Activated CD8-positive, alpha-beta T cell treated with anti-CD3 and anti-CD28 coated beads for 36 hours (primary cell): ENCODE data around the gene HSPD1. TPM values are rescaled to one million over a fixed set of nuclear protein-coding genes. Genes with fewer than 3 reads are reported as not detected.
"Not testable (repeated sequence)": the region's sequence is repeated elsewhere in the genome, so short reads cannot be mapped to it uniquely, and the experiment has no call there.

Experiments
- ATAC-seq: fragments of 200-7000 bp; cut with Tn5 transposase; one replicate; pipeline ENCODE4 v1.10.0; 2021; ENCODE audit warnings: mild to moderate bottlenecking, moderate library complexity
- CTCF ChIA-PET: fragments of 350-600 bp; sonication (Branson Sonifier 250); formaldehyde crosslinking; loops from one replicate; lab custom pipeline; 2021; ENCODE audit warnings: antibody characterized with exemption; lab: Charles Lee
- POLR2A ChIA-PET: fragments of 350-600 bp; sonication (Branson Sonifier 250); formaldehyde crosslinking; loops from one replicate; lab custom pipeline; 2021; ENCODE audit warnings: antibody characterized with exemption; lab: Charles Lee
- DNase-seq: peaks from one replicate; pipeline ENCODE4 v3.0.0-alpha.2; 2020
- H3K27ac Mint-ChIP-seq: one replicate; pipeline ENCODE4 v1.8.0; 2021; ENCODE audit warnings: mild to moderate bottlenecking, mixed read lengths
- H3K27me3 Mint-ChIP-seq: one replicate; pipeline ENCODE4 v1.8.0; 2021; ENCODE audit warnings: mixed read lengths
- H3K36me3 Mint-ChIP-seq: one replicate; pipeline ENCODE4 v1.8.0; 2021; ENCODE audit warnings: low read depth, mixed read lengths
- H3K4me1 Mint-ChIP-seq: one replicate; pipeline ENCODE4 v1.8.0; 2021; ENCODE audit warnings: low read depth, mixed read lengths
- H3K4me3 Mint-ChIP-seq: one replicate; pipeline ENCODE4 v1.8.0; 2021; ENCODE audit warnings: mild to moderate bottlenecking, moderate library complexity, mixed read lengths
- H3K9me3 Mint-ChIP-seq: one replicate; pipeline ENCODE4 v1.8.0; 2021; ENCODE audit warnings: mixed read lengths
- intact Hi-C: fragments of 100-400 bp; cut with micrococcal nuclease; formaldehyde crosslinking; loops from one replicate; pipeline ENCODE4 v1.10.0; 2022
- total RNA-seq, 2 experiments: library from RNA; stranded (reverse); gene quantifications; one replicate each; pipeline ENCODE4 v1.2.3, GENCODE V29; 2021
- TF ChIP-seq, protein P1 (sequence below): fragments of 200-600 bp; IDR thresholded peaks from one replicate; pipeline ENCODE4 v1.8.0; 2022; ENCODE audit warnings: antibody characterized with exemption, mild to moderate bottlenecking

HSPD1 gene
- total RNA-seq, 2 experiments from 2014 or later = 1,034 to 1,051 TPM

GRCh38 chr2:197452754-197453122 lies 46.9 kb downstream of the HSPD1 start:
- Mint-ChIP-seq H3K4me1 (peaks cover 38% of the 10 kb centered on the region), H3K27me3 (no peaks in the 10 kb centered on the region), H3K4me3 (peak overlapping the region; percentile 92), H3K9me3 (no peaks in the 10 kb centered on the region), H3K36me3 (peaks cover 3% of the 10 kb centered on the region), H3K27ac (peak overlapping the region; percentile 99)
- no peak for DNase-seq
- intact Hi-C loops = loop anchor here (1.0 to 2.0 kb wide), 2 partner anchors 17 to 48 kb away; partner anchors contain the start of genes HSPE1 and SF3B1
- ChIA-PET POLR2A (interaction anchor here (0.5 to 3.7 kb wide), 15 partner anchors 11 to 374 kb away, joined by 3 to 15 read pairs (median 4); partner anchors contain the start of genes HSPE1, MARS2 and SF3B1), CTCF (interaction anchor here (0.7 to 1.9 kb wide), 3 partner anchors 11 to 50 kb away, joined by 3 to 8 read pairs (median 6); partner anchors contain the start of gene SF3B1)
- TF ChIP-seq, protein P1, sequence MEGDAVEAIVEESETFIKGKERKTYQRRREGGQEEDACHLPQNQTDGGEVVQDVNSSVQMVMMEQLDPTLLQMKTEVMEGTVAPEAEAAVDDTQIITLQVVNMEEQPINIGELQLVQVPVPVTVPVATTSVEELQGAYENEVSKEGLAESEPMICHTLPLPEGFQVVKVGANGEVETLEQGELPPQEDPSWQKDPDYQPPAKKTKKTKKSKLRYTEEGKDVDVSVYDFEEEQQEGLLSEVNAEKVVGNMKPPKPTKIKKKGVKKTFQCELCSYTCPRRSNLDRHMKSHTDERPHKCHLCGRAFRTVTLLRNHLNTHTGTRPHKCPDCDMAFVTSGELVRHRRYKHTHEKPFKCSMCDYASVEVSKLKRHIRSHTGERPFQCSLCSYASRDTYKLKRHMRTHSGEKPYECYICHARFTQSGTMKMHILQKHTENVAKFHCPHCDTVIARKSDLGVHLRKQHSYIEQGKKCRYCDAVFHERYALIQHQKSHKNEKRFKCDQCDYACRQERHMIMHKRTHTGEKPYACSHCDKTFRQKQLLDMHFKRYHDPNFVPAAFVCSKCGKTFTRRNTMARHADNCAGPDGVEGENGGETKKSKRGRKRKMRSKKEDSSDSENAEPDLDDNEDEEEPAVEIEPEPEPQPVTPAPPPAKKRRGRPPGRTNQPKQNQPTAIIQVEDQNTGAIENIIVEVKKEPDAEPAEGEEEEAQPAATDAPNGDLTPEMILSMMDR = no peak
- ATAC-seq = no peak

GRCh38 chr2:197450935-197451358 lies 48.7 kb downstream of the HSPD1 start:
- H3K4me1 Mint-ChIP-seq = peaks cover 27% of the 10 kb centered on the region
- ChIA-PET POLR2A (interaction anchor here (0.7 to 2.1 kb wide), 9 partner anchors 8 to 474 kb away, joined by 3 to 11 read pairs (median 3); partner anchors contain the start of gene SF3B1), CTCF (interaction anchor here (1.2 to 1.4 kb wide), 2 partner anchors 12 to 36 kb away, joined by 3 read pairs; no protein-coding TSS in a partner anchor)
- H3K27ac Mint-ChIP-seq, H3K4me3 Mint-ChIP-seq, ATAC-seq, H3K27me3 Mint-ChIP-seq, intact Hi-C loops, H3K36me3 Mint-ChIP-seq, H3K9me3 Mint-ChIP-seq, DNase-seq: not testable (repeated sequence)

GRCh38 chr2:197450465-197450864 lies 49.2 kb downstream of the HSPD1 start:
- Mint-ChIP-seq H3K4me1 (peaks cover 22% of the 10 kb centered on the region), H3K4me3 (no peak overlapping the region), H3K9me3 (no peaks in the 10 kb centered on the region), H3K27ac (no peak overlapping the region), H3K36me3 (no peaks in the 10 kb centered on the region), H3K27me3 (no peaks in the 10 kb centered on the region)
- POLR2A ChIA-PET = interaction anchor here (0.7 to 2.1 kb wide), 8 partner anchors 8 to 474 kb away, joined by 3 to 11 read pairs (median 3); partner anchors contain the start of gene SF3B1
- CTCF ChIA-PET = interaction anchor here (1.2 to 1.4 kb wide), 2 partner anchors 12 to 36 kb away, joined by 3 read pairs; no protein-coding TSS in a partner anchor
- intact Hi-C loops = no loop called here
- TF ChIP-seq, protein P1 = no peak
- DNase-seq = no peak
- ATAC-seq = no peak

DNA sequence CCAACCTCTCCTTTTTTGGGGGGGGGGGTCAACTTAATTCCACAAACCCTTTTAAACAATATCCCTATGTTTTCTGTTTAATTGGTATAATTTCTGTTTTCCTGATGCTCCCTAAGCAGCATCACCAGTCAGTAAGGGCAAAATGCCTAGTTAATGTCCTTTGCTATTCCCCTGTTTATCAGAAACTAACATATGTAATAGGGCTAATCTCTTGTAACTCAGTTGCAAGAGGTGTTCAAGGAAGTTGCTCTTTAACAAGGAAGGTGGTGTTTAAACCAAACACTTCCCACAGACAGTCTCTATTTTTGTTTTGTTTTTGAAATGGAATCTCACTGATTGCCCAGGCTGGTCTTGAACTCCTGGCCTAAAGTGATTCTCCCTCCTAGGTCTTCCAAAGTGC lies 52.8 kb downstream of the HSPD1 start:
- ChIA-PET POLR2A (no interaction called here), CTCF (no interaction called here)
- Mint-ChIP-seq H3K4me3 (no peak overlapping the region), H3K27me3 (no peaks in the 10 kb centered on the region), H3K4me1 (peaks cover 2% of the 10 kb centered on the region), H3K36me3 (no peaks in the 10 kb centered on the region), H3K9me3 (no peaks in the 10 kb centered on the region), H3K27ac (no peak overlapping the region)
- ATAC-seq (no peak), DNase-seq (no peak)
- intact Hi-C loops = no loop called here
- TF ChIP-seq, protein P1 = no peak

DNA sequence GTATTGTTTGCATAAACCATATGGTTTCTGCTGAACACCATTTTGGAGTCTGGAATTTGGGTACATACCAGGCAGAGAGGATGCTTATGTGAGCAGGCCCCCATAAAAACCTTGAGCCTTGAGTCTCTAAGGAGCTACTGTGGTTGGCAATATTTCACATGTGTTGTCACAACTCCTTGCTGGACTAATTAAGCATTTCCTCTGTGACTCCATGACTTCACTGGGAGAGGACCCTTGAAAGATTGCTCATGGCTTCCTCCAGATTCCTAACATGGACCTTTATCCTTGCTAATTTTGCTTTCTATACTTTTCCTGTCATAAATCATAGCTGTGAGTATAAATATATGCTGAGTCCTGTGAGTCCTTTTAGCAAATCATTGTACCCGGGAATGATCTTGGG lies 53.9 kb downstream of the HSPD1 start:
- Mint-ChIP-seq H3K27me3 (no peaks in the 10 kb centered on the region), H3K9me3 (no peaks in the 10 kb centered on the region), H3K27ac (no peak overlapping the region), H3K4me3 (no peak overlapping the region), H3K4me1 (no peaks in the 10 kb centered on the region), H3K36me3 (no peaks in the 10 kb centered on the region)
- no peak for DNase-seq
- intact Hi-C loops = no loop called here
- TF ChIP-seq, protein P1 = no peak
- ATAC-seq = no peak
- POLR2A ChIA-PET = no interaction called here
- CTCF ChIA-PET = no interaction called here
